ENCODE measurements around the gene APOC3. TPM values are rescaled to one million over a fixed set of nuclear protein-coding genes. Genes with fewer than 3 reads are reported as not detected.
"Not testable (repeated sequence)": the region's sequence is repeated elsewhere in the genome, so short reads cannot be mapped to it uniquely, and the experiment has no call there.

Gene APOC3
- polyA plus RNA-seq, 3 donors: 2.8 to 14.7 (median 6.1) TPM

DNA sequence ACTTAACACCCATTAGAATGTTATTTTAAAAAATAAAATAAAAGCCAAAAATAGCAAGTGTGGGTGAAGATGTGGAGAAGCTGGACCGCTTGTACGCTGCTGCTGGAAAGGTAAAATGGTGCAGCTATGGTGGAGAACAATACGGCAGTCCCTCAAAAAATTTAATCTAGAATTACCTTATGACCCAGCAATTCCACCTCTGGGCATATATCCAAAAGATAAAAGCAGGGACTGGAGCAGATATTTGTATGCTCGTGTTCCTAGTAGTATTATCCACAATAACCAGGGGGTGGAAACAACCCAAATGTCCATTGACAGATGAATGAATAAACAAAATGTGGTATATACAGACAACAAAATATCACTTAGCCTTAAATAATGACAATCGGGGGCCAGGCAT is 31.9 kb upstream of the APOC3 start:
- no peak for DNase-seq

DNA sequence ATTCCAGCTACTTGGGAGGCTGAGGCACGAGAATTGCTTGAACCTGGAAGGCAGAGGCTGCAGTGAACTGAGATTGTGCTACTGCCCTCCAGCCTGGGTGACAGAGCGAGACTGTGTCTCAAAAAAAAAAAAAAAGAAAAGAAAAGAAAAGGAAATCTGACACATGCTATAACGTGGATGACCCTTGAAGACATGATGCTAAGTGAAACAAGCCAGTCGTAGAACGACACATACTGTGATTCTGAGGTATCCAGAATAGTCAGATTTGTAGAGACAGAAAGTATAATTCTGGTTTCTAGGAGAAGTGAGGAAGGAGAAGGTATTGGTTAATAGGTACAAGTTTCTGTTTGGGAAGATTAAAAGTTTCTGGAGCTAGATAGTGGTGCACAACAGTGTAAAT is 31.3 kb upstream of the APOC3 start:
- DNase-seq: no peak

DNA sequence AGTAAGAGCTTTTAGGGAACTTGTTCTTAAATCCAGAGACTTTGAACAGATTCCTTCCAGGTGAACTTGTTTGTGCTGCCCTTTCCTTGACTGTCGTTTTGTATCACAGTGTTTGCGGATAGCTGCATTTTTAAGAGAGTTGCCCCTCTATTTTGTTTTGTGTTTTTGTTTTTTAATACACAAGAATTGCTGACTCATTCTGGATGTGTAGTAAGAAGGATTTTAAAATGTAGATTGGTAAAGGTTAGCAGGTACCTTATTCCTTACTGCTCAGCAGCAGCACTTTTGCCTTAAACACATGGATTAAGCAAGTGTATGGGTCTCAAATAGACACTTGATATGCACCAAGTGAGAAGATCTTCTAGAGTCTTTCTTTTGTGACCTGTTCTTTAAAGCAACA is 29.1 kb upstream of the APOC3 start:
- no peak for DNase-seq

DNA sequence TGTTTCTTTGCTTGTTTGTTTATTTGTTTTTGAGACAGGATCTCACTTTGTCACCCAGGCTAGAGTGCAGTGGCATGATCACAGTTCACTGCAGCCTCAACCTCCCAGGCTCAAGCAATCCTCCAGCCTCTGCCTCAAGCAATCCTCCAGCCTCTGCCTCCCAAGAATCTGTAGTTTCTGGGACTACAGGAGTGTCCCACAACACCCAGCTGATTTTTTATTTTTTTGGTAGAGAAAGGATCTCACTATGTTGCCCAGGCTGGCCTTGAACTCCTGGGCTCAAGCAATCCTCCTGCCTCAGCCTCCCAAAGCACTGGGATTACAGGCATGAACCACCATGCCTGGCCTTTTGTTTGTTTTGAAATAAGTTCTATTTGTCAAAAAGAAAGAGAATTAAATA is 28.0 kb upstream of the APOC3 start:
- DNase-seq: not testable (repeated sequence)

DNA sequence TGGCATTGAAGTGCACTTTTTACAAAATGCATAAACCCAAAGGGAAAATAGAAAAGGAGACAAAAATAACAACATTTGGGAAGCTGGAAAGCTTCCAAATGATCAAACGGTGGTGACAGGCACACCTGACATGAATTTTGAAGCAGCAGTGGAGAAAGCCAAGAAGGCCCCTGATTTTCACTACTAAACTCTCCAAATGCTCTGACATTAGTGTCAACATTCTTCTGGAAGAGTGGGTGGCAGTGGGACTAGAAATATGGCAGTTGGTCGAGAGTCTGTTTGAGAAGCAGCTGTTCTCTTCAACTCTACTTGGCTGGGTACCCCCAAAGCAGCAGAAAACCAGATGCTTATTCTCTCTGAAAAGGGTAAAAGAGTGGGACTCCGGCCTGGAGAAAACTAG is 25.7 kb upstream of the APOC3 start:
- no peak for DNase-seq

DNA sequence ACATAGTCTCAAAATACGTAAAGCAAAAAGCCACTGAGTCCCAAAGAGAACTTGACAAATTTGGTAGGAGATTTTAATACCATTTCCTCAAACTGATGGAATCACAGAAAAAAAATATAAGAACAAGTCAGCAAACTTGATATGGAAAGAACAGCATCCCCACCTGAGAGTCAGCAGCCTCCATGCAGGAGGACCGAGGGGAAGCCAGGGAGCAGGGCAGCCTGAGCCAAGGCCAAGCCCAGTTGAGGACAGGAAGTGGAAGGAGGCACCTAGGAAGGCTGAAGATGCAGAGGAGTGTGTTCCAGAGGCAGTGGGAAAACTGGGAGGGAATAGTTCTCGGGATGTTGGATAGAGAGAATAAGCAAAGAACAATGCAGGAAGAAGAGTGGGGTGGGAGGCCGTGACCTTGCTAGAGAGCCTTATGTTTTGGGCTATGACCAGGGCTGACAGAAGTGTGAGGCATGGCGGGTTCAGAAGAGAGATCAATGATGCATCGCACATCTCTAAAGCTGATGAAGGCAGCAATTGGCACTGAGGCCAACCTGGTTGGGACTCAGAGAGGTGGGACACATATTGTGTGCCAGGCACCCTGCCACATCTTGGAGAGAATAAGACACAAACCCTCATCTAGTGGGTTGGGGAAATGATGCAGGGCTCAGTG is 22.0 kb upstream of the APOC3 start:
- no peak for DNase-seq

DNA sequence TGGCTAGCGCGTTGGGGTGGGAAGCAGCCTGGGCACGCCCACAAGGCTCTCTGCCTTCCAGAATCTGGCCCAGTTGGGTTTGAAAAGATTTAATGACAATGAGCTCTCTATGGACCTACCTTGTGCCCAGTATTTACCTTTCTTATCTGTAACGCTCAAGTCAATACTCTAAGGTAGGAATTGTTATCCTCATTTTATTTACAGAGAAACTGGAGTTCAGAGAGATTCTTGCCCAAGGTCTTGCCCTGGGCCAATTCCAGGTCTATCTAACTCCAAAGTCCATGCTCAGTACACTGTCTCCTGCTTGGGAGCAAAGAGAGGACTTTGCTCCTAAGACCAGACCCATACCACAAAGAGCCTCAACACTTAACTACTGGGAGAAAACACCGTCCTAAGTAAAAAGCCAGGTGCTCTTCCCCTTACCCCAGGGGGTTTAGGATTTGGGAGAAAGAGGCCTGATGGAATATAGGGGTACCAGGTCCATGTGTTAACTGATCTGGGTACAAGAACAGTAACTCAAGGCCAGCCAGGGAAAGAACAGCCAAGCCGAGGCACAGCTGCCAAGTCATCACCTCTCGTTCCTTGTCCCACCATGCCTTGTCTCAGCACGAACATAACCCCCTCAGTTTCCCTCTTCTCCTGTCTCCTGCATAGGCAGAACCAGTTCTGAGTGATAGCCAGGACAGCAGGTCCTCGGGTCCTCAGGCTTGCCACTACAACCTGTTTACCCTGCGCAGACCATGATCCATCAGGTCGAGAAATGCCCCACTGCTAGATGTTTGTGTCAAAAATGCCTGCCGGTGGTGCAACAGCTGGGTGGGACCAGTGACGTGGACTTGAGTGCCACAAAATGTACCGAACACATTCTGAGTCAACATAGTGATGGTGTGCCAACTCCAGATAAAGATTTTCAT is 21.2 kb upstream of the APOC3 start:
- no peak for DNase-seq

DNA sequence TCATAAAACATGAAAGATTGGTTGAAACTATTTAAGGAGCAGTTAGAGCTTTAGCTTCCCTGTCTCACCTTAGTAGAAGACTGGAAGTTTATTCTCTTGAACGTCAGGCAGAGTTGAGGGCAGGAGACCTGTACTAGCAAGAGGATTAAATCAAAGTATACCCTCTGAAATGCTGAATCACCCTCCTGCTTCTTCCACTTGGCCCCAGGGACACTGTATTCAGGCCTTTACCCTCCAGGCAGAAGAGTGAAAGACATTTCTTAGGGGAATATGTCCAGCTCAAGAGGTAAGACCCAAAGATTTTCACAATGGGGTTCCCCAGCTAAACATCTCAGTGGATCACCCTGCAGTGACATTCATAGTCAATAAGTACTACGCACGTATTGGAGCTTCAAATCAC is 18.5 kb upstream of the APOC3 start:
- no peak for DNase-seq

DNA sequence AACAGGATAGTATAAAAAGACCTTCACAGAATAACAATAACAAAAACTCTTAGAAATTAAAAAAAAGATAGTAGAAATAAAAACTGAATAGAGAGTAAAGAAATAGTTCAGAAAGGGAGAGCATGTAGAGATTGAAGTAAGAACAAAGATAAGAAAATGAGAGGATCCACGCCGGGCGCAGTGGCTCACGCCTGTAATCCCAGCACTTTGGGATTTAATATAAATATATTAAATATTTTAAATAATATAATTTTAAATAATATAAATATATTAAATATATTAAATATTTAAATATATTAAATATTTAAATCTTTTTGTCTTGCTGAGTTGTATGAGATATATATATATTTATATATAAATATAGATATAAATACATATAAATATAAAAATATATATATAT is 17.6 kb upstream of the APOC3 start:
- DNase-seq: no peak

DNA sequence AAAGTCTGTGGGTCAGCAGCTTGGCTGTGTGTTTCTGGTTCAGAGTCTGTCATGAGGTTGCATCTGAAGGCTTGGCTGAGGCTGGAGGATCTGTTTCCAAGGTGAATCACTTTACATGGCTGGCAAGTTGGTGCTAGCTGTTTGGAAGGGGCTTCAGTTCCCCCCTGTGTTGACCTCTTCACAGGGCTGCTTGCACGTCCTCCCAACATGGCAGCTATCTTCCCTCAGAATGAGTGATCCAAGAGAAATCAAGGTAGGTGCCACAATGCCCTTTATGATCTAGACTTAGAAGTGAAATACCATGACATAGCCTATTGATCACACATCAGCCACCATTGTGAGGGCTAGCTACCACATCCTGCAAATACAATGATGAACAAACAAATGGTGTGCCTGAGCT is 16.5 kb upstream of the APOC3 start:
- DNase-seq: no peak

DNA sequence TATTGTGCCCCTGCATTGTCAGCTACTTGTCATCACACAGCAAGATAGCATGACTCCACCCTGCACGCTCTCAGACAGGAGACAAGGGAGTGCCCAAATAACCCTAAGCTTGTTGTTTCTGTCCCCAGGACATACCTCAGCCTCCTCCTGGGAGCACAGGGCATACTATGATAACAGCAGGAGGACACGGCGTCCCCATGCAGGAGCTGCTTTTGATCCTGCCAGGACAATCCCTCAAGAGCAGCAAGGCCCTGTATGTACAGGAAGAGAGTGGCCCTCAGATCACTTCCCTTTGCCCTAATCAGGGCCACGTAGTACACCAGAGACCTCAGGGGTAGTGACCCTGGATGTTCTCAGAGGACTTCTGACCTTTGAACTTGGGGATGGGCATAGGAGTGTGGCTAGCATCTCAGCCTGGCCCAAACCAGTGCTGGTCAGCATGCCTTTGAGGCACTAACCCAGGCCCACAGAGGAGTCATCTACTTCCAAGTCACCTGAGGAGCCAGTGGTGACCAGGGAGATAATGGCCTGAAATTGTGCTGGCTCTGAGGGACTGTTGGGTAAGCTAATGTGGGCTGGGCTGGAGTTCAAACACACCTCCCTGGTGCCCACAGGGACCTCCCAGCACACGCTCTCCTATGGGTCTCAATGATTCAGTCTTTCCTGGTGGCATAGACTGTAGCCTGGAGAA is 15.8 kb upstream of the APOC3 start:
- no peak for DNase-seq

DNA sequence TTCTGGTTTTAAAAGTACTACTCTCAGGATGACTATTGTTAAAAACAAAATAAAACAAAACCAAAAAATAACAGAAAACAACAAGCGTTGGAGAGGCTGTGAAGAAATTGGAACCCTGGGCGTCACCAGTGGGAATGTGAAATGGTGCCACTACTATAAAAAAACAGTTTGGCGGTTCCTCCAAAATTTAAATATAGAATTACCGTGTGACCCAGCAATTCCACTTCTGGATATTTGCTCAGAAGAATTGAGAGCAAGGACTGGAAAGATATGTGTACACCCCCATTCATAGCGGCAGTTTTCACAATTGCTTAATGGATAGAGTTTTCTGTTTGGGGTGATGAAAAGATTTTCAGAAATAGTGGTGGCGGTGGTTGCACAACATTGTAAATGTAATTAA is 15.2 kb upstream of the APOC3 start:
- no peak for DNase-seq

DNA sequence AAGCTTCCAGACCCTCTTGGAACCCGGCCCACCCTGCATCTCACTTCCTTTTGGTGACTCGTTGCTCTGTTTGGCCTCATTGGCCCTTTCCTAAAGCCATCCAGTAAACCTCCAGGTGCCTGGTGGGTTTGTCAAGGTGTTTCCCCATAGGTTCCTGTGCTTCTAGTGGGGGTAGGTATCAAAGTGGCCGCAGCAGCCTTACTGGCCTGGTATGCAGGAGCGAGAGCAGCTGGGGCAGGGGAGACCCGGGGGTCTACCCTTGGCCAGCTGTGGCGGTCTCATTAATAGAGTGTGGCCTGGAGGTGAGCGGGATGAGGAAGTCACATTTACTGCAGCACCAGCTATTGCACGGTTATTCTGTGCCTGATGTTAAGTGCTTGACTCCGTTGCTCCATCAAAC is 10.7 kb upstream of the APOC3 start:
- DNase-seq: no peak

DNA sequence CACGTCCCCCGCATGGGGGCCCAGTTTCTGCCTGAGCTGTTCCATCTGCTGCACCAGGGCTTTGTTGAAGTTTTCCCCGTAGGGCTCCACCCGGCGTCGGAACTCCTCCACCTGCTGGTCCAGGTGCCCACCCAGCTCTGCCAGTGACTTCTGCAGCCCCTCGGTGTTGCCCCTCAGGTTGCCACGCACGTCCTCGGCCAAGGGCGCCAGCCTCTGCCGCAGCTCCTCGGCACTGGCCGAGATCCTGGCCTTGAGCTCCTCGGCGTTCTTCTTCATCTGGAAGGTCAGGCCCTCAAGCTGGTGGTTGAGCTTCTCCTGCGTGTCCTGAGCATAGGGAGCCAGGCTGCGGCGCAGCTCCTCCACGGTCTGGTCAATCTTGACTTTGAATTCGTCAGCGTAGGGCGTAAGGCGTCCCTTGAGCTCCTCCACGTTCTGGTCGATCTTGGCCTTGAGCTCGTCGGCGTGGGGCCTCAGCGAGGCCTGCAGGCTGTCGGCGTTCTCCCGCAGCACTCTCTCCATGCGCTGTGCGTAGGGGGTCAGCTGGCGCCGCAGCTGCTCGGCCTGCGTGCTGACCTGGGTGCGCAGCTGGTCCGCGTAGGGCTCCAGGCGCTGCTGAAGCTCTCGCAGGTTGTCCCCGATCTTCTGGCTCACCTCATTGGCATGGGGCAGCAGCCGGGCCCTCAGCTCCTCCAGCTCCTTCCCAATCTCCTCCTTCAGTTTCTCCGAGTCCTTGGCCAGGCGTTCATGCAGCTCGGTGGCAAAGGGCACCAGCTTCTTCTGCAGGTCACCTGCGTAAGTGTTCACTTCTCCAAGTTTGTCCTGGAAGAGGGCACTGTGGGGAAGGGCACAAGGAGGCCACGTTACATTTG is 8.4 kb upstream of the APOC3 start:
- DNase-seq: no peak

DNA sequence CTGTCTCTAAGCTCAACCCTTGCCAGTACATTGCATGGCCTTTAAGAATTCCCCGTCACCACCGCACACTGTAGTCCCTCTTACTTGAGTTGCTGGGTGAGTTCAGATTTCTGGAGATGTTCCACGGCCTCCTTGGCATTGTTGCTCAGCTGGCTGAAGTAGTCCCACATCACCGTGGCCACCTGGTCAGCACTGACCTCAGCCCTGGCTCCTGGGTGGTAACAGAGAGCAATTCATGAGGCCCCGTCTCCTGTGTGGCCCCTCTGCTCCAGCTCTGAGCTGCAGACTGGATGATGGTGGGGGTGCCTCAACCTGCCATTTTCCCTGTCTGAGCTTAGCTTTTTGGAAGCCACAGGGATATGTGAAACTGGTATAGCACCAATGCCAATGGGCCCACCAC is 7.1 kb upstream of the APOC3 start:
- no peak for DNase-seq

DNA sequence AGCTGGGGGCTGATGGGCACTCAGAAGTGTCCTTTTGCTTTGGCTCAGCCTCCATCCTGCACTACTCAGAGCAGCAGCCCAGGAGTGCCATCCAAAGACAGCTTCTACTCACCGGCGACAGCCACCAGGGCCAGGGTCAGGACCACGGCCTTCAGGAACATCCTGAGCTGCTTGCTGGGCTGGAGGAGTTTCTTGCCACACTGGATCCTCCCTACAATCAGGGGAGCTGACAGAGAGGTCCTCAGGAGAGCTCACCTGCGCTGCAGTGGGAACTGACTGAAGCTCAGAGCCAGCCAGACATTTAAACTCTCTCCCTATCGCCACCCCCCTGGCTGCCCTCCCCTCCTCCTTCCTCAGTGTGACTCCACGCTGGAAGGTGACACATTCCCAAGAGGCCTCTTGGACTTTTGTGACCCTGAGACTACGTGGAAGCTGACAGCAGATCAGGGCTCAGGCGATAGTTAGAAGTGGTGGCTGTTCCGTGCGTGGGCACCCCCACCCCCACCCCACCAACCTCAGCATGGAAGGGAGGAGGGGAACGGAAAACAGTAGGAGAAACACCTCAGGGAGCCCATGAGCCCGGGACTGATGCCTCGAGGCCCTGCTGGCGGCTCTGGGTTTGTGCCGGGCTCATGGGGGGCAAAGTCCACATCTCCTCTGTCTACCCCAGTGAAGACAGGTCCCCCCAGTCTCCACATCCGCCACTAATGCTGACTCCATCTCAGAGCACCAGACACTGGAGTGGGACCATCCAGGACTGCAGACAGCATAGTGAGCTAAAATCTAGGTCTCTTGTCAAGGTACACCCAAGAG is 6.5 kb upstream of the APOC3 start, which contains the start of gene APOA4:
Gene APOA4, minus strand, starts transcription at position 274 of the 813 bp plus-strand sequence. Its CDS starts 113 bp downstream, at position 161.
- no peak for DNase-seq

DNA sequence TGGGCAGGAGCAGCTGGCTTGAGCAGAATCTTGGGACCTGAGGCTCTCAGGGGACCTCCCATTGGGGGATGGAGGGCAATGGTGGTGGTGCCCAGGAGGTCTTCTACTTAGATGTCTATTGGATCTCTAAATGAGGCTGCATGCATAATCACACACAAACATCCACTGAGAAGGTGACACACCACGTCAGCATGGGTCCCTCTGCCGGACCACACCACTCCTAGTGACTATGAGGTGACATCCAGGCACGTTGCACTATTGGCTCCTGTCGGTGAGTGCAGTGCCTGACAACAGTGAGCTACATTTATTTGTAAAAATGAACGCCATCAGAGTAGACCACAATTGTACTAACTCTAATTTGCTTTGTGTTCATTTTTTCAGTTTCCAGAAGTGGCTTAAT is 4.3 kb upstream of the APOC3 start:
- no peak for DNase-seq

DNA sequence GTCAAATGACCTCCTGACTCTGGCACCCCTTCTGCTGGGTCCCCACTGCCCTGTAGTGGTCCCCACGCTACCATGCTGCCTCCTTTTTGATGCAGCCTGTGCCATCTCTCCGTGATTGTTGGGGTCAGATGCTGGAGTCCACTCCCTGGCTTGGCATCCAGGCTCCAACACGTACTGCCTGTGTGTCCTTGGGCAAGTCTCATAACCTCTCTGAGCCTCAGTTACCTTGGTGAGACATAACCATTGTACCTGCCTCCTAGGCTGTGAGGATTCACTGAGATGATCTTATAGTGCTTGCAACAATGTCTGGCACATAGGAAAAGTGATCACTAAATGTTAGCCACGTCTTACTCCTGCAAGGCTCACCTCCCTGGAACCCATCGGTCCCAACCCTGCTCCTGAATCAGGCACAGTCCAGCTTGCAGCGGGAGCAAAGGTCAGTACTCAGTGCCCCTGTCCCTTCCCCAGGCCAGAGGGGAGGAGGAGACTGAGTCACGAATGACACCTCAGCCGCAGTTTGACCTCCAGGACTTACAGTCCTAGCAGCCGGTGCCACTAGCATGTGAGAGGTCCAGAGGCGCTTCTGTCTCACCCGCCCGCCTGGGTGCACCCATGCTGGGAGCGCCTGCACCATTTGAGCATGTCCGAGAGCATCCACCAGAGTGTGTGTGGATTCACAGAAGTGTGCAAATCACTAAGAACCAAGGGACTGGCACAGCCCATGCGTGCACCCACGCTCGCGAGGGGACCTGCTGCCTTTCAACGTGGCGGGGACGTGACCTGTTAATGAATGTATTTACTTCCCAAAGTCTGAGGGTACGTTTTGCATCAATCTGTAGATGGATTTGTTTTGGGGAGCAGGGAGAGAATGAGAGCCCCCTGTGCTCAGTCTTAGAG is 3.6 kb upstream of the APOC3 start:
- no peak for DNase-seq

DNA sequence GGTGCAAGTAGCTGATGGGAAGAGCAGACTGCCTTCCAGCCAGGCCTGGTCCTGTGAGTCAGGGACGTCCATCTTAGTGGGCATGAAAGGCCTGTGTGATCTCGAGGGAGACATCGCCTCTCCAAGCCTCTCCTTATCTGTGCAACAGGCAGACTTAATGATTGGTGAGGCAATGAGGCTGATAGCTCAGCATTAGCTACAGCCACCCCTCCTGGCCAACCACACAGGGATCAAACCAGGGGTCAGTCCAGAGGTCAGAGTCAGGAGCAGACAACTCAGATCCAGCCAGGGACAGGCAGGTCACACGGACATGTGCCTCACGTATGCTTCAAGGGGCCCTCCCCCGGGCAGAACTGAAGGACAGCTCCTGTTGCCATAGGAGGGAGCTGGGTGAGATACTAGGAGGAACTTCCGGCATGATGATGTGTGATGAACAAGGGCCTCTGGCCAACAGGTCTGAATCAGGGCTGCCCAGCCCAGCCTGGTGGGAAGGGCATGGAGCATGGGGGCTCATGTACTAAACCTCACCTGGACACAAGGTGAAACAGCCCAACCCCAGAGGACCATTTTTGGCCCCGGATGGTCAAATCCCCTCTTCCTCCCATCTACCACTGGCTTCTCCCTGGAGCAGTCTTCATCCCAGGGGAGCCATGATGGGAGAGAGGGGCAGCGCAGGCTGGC is 2.8 kb upstream of the APOC3 start:
- DNase-seq: no peak

Measured in renal pelvis (tissue), 4 donors.